PC-3 (cell line): ENCODE results near the gene DDC.

Experiments used
- CTCF ChIP-seq: fragments of 300-600 bp; sonication (generic); conservative IDR thresholded peaks from 2 replicates; pipeline ENCODE4 v1.5.1; 2017; ENCODE audit warnings: antibody characterized with exemption, low read depth, mild to moderate bottlenecking, low read length
- EZH2 ChIP-seq: fragments of 300-600 bp; sonication (generic); IDR thresholded peaks from one replicate; pipeline ENCODE4 v1.6.1; 2017; ENCODE audit warnings: antibody characterized with exemption, mild to moderate bottlenecking, low read length; ENCODE audit not compliant: unreplicated experiment
- EZH2phosphoT487 ChIP-seq: fragments of 300-600 bp; sonication (generic); IDR thresholded peaks from 2 replicates; pipeline ENCODE4 v1.6.1; 2018; ENCODE audit warnings: mild to moderate bottlenecking, antibody characterized with exemption, low read length, borderline replicate concordance

- TF ChIP-seq CTCF, result no peak
- no peak for TF ChIP-seq EZH2
- no peak for TF ChIP-seq EZH2phosphoT487
Observed at GRCh38 chr7:50415844-50416364, 149.3 kb downstream of the DDC start.
